ENCODE results near the gene TRIOBP. TPM values are rescaled to one million over a fixed set of nuclear protein-coding genes. Genes with fewer than 3 reads are reported as not detected.

The TRIOBP gene
- total RNA-seq, 2 experiments from 2014 or later: 9.0 to 10.1 TPM

DNA sequence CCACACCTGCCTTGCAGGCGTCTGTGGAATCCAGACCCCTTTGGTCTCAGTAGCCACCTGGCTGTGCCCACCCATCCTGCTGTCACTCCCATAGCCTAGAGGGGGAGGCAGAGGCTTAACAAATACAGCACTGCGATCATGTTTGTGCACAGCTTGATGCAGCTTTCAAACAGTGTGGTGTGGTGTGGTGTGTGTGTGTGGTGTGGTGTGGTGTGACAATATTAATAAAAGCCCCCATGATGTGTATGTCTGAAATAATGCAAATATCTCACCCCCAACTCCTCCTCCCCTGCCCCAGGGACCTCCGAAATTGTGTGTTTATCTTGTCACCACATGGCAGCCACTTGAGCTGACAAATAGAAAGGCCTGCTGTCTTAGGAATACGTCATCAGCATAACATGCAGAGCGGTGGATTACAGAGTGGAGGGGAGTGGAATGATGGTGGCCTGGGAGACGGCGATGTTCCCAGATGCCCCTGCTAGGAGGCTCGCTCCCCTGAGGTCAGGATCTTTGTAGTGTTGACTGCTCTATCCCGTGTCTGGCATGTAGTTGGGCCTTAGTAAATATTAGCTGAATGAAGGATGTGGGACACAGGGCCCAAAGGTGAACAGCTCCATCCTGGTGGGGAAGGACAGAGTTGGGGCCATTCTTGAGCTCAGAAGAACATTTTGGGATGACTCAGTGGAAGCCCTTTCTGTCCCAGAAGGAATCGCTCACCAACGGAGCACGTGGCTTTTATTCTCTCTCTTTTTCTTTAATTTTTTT, 35.5 kb upstream of the TRIOBP start:
- DNase-seq (peak in 6 of 14 experiments; percentile 10 to 65 (median 40)), ATAC-seq (ENCODE audit: poor library complexity) (no peak)
- Mint-ChIP-seq H3K4me3 (peak overlapping the region; percentile 66), H3K4me1 (ENCODE audit: low read depth) (peaks cover 45% of the 10 kb centered on the region), H3K27me3 (no peaks in the 10 kb centered on the region), H3K36me3 (ENCODE audit: low read depth) (peaks cover 15% of the 10 kb centered on the region), H3K9me3 (no peaks in the 10 kb centered on the region), H3K27ac (no peak overlapping the region)
- H3K27me3 ChIP-seq (ENCODE audit: control insufficient read depth in 1 of 2, insufficient read depth in 2 of 2, low read length in 2 of 2): no peaks in the 10 kb centered on the region
- intact Hi-C loops (cut with DNase I, micrococcal nuclease): loop anchor here (1.0 kb wide), 1 partner anchor 20 kb away; no protein-coding TSS in a partner anchor
- H3K36me3 ChIP-seq (ENCODE audit: insufficient read depth, low read length): peaks cover 13% of the 10 kb centered on the region
- H3K27ac ChIP-seq (ENCODE audit: low read depth in 1 of 2, low read length in 2 of 2): no peak overlapping the region
- no peak overlapping the region for H3K4me3 ChIP-seq (ENCODE audit: low read length)
- TF ChIP-seq, protein P1, sequence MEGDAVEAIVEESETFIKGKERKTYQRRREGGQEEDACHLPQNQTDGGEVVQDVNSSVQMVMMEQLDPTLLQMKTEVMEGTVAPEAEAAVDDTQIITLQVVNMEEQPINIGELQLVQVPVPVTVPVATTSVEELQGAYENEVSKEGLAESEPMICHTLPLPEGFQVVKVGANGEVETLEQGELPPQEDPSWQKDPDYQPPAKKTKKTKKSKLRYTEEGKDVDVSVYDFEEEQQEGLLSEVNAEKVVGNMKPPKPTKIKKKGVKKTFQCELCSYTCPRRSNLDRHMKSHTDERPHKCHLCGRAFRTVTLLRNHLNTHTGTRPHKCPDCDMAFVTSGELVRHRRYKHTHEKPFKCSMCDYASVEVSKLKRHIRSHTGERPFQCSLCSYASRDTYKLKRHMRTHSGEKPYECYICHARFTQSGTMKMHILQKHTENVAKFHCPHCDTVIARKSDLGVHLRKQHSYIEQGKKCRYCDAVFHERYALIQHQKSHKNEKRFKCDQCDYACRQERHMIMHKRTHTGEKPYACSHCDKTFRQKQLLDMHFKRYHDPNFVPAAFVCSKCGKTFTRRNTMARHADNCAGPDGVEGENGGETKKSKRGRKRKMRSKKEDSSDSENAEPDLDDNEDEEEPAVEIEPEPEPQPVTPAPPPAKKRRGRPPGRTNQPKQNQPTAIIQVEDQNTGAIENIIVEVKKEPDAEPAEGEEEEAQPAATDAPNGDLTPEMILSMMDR (IDR thresholded peaks at IDR 0.05): no peak
- ChIA-PET CTCF (interaction anchor here (0.7 to 5.6 kb wide), 8 partner anchors 8 to 1646 kb away, joined by 3 to 63 read pairs (median 4); no protein-coding TSS in a partner anchor), POLR2A (interaction anchor here (0.6 to 9.8 kb wide), 8 partner anchors 12 to 1506 kb away, joined by 3 to 256 read pairs (median 4); partner anchors contain the start of genes LGALS1 and NOL12)
- no peaks in the 10 kb centered on the region for H3K9me3 ChIP-seq (ENCODE audit: control insufficient read depth in 1 of 2, insufficient read depth in 1 of 2, low read length in 2 of 2)
- H3K4me1 ChIP-seq (ENCODE audit: insufficient read depth, low read length): peaks cover 35% of the 10 kb centered on the region

DNA sequence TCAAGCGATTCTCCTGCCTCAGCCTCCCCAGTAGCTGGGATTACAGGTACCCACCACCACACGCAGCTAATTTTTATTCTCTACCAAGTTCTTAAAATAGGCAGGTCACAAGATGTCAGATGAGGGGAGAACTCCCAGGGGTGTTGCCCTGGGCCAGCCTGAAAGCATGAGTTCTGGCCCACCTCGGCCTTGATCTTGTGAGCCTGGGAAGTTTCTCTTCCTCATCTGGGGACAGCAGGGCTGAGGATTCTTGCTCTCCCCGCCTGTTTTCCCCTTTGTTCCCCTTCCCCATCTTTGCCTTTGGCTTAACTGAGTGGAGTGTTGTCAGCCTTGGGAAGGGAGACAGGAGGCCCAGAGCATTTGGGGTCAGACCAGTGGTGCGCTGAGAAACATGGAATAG, 34.8 kb upstream of the TRIOBP start:
- TF ChIP-seq, protein P1 (IDR thresholded peaks at IDR 0.05): no peak
- Mint-ChIP-seq H3K4me1 (ENCODE audit: low read depth) (peaks cover 43% of the 10 kb centered on the region), H3K27ac (no peak overlapping the region), H3K36me3 (ENCODE audit: low read depth) (peaks cover 16% of the 10 kb centered on the region), H3K4me3 (peak overlapping the region; percentile 17), H3K9me3 (no peaks in the 10 kb centered on the region), H3K27me3 (no peaks in the 10 kb centered on the region)
- no peak for DNase-seq
- Histone ChIP-seq H3K9me3 (ENCODE audit: control insufficient read depth in 1 of 2, insufficient read depth in 1 of 2, low read length in 2 of 2) (no peaks in the 10 kb centered on the region), H3K4me1 (ENCODE audit: insufficient read depth, low read length) (peaks cover 35% of the 10 kb centered on the region), H3K27ac (ENCODE audit: low read depth in 1 of 2, low read length in 2 of 2) (no peak overlapping the region), H3K4me3 (ENCODE audit: low read length) (no peak overlapping the region), H3K27me3 (ENCODE audit: control insufficient read depth in 1 of 2, insufficient read depth in 2 of 2, low read length in 2 of 2) (no peaks in the 10 kb centered on the region), H3K36me3 (ENCODE audit: insufficient read depth, low read length) (peaks cover 17% of the 10 kb centered on the region)
- ChIA-PET POLR2A (interaction anchor here (0.9 to 9.8 kb wide), 6 partner anchors 12 to 52 kb away, joined by 3 to 256 read pairs (median 5); partner anchors contain the start of genes LGALS1 and NOL12), CTCF (interaction anchor here (0.7 to 5.6 kb wide), 6 partner anchors 10 to 1647 kb away, joined by 3 to 63 read pairs (median 5); no protein-coding TSS in a partner anchor)
- intact Hi-C loops (cut with DNase I, micrococcal nuclease): no loop called here
- no peak for ATAC-seq (ENCODE audit: poor library complexity)

DNA sequence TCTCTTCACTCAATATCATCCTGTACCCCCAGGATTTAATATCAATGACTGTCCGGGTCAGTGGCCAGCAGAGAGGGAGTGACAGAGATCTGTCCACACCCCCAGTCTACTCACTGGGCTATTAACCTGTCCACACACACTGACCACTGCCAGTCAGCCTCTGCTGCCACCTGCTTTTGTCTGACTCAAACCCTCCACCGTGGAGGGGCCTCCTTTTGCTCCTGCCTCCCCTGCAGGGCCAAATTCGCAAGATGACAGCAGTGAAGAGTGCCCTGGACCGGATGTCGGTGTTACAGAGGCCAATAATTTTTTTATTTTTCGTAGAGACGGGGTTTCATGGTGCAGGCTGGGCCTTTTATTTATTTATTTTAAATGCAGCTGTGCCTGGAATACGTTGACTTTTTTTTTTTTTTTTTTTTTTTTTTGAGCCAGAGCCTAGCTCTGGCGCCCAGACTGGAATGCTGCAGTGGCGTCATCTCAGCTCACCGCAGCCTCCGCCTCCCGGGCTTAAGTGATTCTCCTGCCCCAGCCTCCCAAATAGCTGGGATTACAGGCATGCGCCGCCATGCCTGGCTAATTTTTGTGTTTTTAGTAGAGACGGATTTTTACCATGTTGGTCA, 33.2 kb upstream of the TRIOBP start:
- ATAC-seq (ENCODE audit: poor library complexity) (no peak), DNase-seq (no peak)
- TF ChIP-seq, protein P1 (IDR thresholded peaks at IDR 0.05): no peak
- POLR2A ChIA-PET: interaction anchor here (1.5 to 9.8 kb wide), 3 partner anchors 10 to 36 kb away, joined by 4 to 256 read pairs (median 5); partner anchors contain the start of gene LGALS1
- Mint-ChIP-seq H3K27me3 (no peaks in the 10 kb centered on the region), H3K4me1 (ENCODE audit: low read depth) (peaks cover 33% of the 10 kb centered on the region), H3K4me3 (no peak overlapping the region), H3K27ac (no peak overlapping the region), H3K9me3 (no peaks in the 10 kb centered on the region), H3K36me3 (ENCODE audit: low read depth) (peaks cover 8% of the 10 kb centered on the region)
- intact Hi-C loops (cut with DNase I, micrococcal nuclease): no loop called here
- Histone ChIP-seq H3K9me3 (ENCODE audit: control insufficient read depth in 1 of 2, insufficient read depth in 1 of 2, low read length in 2 of 2) (no peaks in the 10 kb centered on the region), H3K4me3 (ENCODE audit: low read length) (no peak overlapping the region), H3K27me3 (ENCODE audit: control insufficient read depth in 1 of 2, insufficient read depth in 2 of 2, low read length in 2 of 2) (no peaks in the 10 kb centered on the region), H3K27ac (ENCODE audit: low read depth in 1 of 2, low read length in 2 of 2) (no peak overlapping the region), H3K4me1 (ENCODE audit: insufficient read depth, low read length) (peaks cover 26% of the 10 kb centered on the region), H3K36me3 (ENCODE audit: insufficient read depth, low read length) (peaks cover 17% of the 10 kb centered on the region)
- CTCF ChIA-PET: interaction anchor here (1.1 to 1.3 kb wide), 2 partner anchors 20 to 57 kb away, joined by 3 read pairs; no protein-coding TSS in a partner anchor

Measured in CD4-positive, alpha-beta T cell (primary cell).